HG03571 (cell line): Measurements from ENCODE around the gene PLAAT3.
"Not testable (repeated sequence)": the region's sequence is repeated elsewhere in the genome, so short reads cannot be mapped to it uniquely, and the experiment has no call there.

Experiments used
- ATAC-seq: cut with Tn5 transposase; IDR thresholded peaks from one replicate; pipeline ENCODE4 v1.9.1; 2021; ENCODE audit not compliant: unreplicated experiment

PLAAT3 gene

GRCh38 chr11:63609971-63610580 is 4.2 kb downstream of the PLAAT3 start:
- ATAC-seq: no peak

GRCh38 chr11:63609536-63609935 is 4.7 kb downstream of the PLAAT3 start:
- ATAC-seq: no peak

- no peak for ATAC-seq
Measured at GRCh38 chr11:63608353-63609345, 5.6 kb downstream of the PLAAT3 start.

DNA sequence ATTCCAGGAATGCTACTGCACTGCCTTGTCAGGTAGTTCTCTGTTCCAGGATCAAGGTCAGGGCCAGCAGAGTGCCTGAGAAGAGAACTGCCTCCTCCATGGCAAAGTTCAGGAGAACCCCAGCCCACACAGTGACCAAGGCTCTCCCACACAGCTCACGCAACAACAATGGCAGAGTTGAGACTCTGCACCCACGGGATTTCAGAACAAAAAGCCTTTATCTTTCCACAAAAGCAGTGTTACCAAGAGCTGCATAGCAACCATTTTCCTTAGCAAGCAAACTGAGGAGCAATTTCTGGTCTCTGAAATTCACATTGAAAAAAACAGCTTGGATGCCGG is 11.1 kb downstream of the PLAAT3 start:
- ATAC-seq: no peak

GRCh38 chr11:63602290-63603179 is 11.7 kb downstream of the PLAAT3 start:
- not testable (repeated sequence) for ATAC-seq

DNA sequence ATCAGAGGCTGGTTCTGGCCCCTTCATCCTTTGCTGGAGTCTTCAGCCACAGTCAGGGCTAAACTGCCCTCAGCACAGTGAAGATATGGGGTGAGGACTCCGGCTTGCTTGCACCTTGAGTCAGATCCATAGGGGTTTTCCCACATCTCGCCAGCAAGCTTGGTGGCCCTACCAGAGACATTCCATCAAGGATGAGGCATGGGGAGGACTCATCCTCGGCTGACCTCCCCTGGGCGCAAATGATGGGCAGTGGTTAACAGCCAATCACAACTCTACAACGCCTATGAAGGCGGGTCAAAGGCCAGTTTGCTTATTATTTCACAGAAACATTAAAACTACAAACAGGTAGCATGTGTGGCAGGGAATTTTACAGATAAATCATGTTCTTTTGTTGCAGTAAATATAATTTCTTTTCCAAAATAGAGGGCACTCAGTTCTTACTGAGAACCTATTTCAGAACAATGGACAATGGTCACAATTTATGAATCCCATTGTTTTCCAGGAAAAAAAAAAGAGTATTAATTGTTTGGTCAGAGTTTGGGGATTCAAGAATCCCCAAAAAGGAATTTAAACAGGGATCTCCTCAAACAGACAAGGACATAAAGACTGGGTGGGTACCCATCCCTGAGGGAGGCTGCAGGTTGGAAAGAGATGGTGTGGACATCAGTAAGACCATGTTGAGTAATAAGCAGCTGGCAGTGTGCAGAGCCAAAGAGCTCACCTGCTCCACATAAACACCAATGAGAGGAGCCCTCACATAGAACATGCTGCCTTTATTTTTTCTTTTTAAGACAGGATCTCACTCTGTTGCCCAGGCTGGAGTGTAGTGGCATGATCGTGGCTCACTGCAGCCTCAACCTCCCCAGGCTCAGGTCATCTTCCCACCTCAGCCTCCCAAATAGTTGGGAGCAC is 14.8 kb downstream of the PLAAT3 start:
- no peak for ATAC-seq

DNA sequence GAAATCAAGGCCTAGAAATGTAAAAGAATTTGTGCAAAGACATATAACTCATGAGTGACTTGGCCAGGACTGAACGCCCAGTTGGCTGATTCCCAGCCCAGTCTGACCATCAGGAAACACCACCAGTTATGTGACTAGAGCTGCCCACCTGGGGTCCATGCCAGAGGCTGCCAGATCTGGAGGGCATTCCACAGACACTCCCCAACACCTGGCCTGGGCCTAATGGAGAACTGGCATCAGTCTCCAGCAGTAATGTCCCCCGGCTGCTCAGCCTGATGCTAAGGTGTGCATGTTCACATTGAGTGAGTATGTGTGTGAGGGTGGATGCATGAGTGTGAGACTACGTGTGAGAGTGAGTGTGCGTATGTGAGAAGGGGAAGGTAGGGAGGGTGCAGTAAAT is 15.7 kb downstream of the PLAAT3 start:
- ATAC-seq: no peak

GRCh38 chr11:63595296-63595695 is 18.9 kb downstream of the PLAAT3 start:
- no peak for ATAC-seq

GRCh38 chr11:63592975-63593395 is 21.2 kb downstream of the PLAAT3 start:
- no peak for ATAC-seq

DNA sequence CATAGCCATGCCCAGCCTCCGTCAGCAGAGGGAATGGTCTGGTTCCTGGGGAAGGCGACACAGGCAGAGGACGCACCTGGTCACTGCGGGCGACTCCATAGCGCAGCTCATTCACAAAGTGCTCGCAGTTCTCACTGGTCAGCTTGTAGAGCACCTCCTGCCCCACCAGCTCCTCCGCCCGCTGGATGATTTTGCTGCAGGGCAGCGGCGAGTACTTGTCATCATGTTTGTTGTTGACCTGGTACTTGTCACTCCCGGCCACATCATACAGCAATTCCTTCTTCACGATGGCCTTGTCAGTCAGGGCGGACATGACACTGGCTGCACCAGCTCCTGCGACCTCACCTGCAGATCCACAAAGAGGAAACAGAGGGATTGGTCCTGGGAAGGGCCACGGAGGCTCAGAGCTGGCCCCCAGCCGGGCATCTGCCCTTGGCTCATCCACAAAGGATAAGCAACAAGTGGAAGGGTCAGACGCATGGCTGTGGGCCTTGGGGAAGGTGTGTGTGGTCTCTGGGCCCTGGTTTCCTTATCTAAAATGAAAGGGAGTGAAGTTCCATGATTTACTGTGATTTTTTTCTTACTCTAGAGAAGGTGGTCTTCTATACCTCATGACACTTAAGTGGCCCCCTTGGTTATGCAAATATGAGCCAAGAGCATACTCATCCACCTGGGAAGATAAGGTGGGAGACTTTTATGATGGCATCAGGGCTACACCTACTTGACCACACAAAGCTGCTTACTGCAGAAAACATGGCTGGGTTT is 24.0 kb downstream of the PLAAT3 start:
- ATAC-seq: no peak

DNA sequence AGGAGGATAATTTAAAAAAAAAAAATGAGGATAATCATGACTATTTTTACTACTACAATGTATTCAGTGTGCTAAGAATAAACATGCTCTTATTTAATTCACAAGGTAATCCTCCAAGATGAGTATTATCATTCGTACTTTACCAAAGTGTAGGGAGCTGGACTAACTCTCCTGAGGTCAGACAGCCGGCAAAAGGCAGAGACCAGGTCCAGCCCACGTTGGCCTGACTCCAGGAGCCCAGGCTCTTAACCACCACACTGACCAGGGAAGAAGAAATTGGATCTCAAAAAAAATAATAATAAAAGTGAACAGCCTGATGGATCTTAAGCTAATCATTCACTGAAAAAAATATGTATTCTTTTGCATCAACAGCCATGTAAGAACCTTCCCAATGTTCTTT is 25.2 kb downstream of the PLAAT3 start:
- ATAC-seq: no peak

- ATAC-seq: no peak
Measured at GRCh38 chr11:63586451-63587166, 27.6 kb downstream of the PLAAT3 start.

GRCh38 chr11:63583357-63583677 is 30.9 kb downstream of the PLAAT3 start:
- no peak for ATAC-seq

DNA sequence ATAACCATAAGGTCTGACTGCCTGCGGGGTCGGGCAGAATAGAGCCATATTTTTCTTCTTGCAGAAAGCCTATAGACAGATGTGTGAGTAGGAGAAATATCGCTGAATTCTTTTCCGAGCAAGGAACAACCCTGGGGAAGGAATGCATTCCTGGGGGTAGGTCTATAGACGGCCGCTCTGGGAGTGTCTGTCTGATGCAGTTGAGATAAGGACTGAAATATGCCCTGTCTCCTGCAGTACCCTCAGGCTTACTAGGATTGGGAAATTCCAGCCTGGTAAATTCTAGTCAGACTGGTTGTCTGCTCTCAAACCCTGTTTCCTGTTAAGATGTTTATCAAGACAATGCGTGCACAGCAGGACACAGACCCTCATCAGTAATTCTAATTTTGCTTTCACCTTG is 33.0 kb downstream of the PLAAT3 start:
- ATAC-seq: not testable (repeated sequence)

- not testable (repeated sequence) for ATAC-seq
Measured at GRCh38 chr11:63578882-63579281, 35.4 kb downstream of the PLAAT3 start.

DNA sequence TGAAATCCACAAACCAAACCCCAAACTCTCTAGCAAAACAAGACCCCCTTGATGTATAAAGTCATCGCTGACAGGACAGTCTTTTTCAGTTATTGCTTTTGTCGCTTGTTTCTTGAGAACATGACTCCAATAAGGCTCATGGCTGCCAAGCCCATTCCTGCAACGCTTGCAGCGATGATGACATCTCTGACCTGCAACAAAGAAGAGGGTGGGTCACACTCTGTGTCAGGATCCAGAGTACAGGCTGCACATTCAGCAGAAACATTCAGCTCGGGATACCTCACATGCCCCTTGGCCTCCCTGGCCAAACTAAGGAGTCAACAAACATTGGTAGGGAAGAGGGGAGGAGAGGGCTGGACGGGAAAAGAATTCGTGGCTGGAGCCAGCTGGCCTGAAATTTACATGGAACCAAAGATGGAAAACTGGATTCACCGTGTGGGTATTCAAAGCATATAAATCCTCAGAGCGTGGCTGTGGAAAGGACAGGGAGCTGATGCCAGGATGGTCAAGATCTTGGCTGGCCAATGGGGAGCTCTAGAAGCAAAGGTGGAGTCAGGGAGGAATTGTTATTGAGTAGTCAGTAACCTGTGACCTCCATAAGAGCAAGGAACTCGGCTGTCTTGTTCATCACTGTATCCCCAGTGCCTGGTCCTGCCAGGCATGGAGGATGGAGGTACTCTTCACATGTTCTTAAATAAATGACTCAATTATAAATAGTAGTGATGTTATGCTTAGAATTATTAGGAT is 39.2 kb downstream of the PLAAT3 start:
- ATAC-seq: no peak

- no peak for ATAC-seq
Measured at GRCh38 chr11:63573881-63574855, 40.1 kb downstream of the PLAAT3 start.
